DOHH2 (cell line): Measurements from ENCODE around the gene CD3E.
A peak's percentile ranks its signal among the peaks of the same experiment; 100 is the strongest.

Experiments
- CTCF ChIP-seq: fragments of 200-600 bp; sonication (generic); IDR thresholded peaks from one replicate; pipeline ENCODE4 v1.5.1; 2014; ENCODE audit warnings: antibody characterized with exemption, mild to moderate bottlenecking, low read depth, low read length; ENCODE audit not compliant: poor library complexity, severe bottlenecking
- EZH2phosphoT487 ChIP-seq: fragments of 200-600 bp; sonication (generic); IDR thresholded peaks from 2 replicates; pipeline ENCODE4 v1.6.1; 2017; ENCODE audit warnings: borderline replicate concordance, mild to moderate bottlenecking, antibody characterized with exemption, low read length, moderate library complexity, mixed read lengths

- TF ChIP-seq CTCF, result peak; percentile 58
- no peak for TF ChIP-seq EZH2phosphoT487
Observed at GRCh38 chr11:118353084-118353710, 48.7 kb downstream of the CD3E start.
